NT2/D1 (cell line): Measurements from ENCODE around the gene C1QB.

Experiments used
- DNase-seq: peaks from one replicate; pipeline ENCODE4 v3.0.0-alpha.2; 2011; ENCODE audit warnings: low read depth, low spot score
- H3K27me3 ChIP-seq: 2 replicates; pipeline ENCODE4 v1.6.0; 2011; ENCODE audit warnings: mild to moderate bottlenecking; ENCODE audit not compliant: insufficient read length, insufficient read depth
- H3K36me3 ChIP-seq: 2 replicates; pipeline ENCODE4 v1.6.1; 2011; ENCODE audit warnings: mild to moderate bottlenecking, low read length, mixed read lengths; ENCODE audit not compliant: insufficient read depth, insufficient read length
- H3K4me1 ChIP-seq: 2 replicates; pipeline ENCODE4 v1.5.1; 2011; ENCODE audit not compliant: insufficient read depth, insufficient read length
- H3K4me3 ChIP-seq: 2 replicates; pipeline ENCODE4 v1.5.1; 2011; ENCODE audit warnings: low read depth; ENCODE audit not compliant: insufficient read length
- H3K9ac ChIP-seq: 2 replicates; pipeline ENCODE4 v1.6.0; 2011; ENCODE audit warnings: low read depth; ENCODE audit not compliant: insufficient read length
- H3K9me3 ChIP-seq: 2 replicates; pipeline ENCODE4 v1.5.1; 2011; ENCODE audit warnings: mild to moderate bottlenecking, low read length; ENCODE audit not compliant: insufficient read depth
- SUZ12 ChIP-seq: IDR thresholded peaks from 2 replicates; pipeline ENCODE4 v1.6.1; 2011; ENCODE audit not compliant: insufficient read length, insufficient read depth; ENCODE audit errors: extremely low read depth
- YY1 ChIP-seq: IDR thresholded peaks from 2 replicates; pipeline ENCODE4 v1.6.1; 2011; ENCODE audit not compliant: insufficient read length, insufficient read depth
- ZNF274 ChIP-seq: IDR thresholded peaks from 2 replicates; pipeline ENCODE4 v1.6.1; 2011; ENCODE audit warnings: mild to moderate bottlenecking, low read depth, low read length

The C1QB gene

GRCh38 chr1:22641906-22642636, 11.0 kb upstream of the C1QB start:
- Histone ChIP-seq H3K9ac (peak overlapping the region; percentile 8), H3K36me3 (no peaks in the 10 kb centered on the region), H3K4me1 (peaks cover 7% of the 10 kb centered on the region), H3K9me3 (no peaks in the 10 kb centered on the region), H3K27me3 (peaks cover 14% of the 10 kb centered on the region), H3K4me3 (no peak overlapping the region)
- TF ChIP-seq ZNF274 (no peak), YY1 (no peak), SUZ12 (no peak)
- DNase-seq = peak; percentile 27

- H3K4me3 ChIP-seq = no peak within 1 kb of the TSS
- no peak for DNase-seq
- no peak for TF ChIP-seq ZNF274
- no peak for TF ChIP-seq YY1
- no peak for TF ChIP-seq SUZ12
- peaks cover 14% of the 10 kb centered on the region for H3K27me3 ChIP-seq
- H3K4me1 ChIP-seq = peaks cover 7% of the 10 kb centered on the region
- no peak within 1 kb of the TSS for H3K9ac ChIP-seq
- H3K36me3 ChIP-seq = no peaks in the 10 kb centered on the region
- H3K9me3 ChIP-seq = no peaks in the 10 kb centered on the region
Measured at GRCh38 chr1:22643381-22643780, 9.7 kb upstream of the C1QB start, which contains the start of gene C1QC. Gene C1QC, plus strand, starts transcription at chr1:22643633. Its CDS starts 391 bp downstream, at chr1:22644024.

GRCh38 chr1:22643928-22644327, 9.1 kb upstream of the C1QB start:
- no peak for DNase-seq
- TF ChIP-seq ZNF274 (no peak), YY1 (no peak), SUZ12 (no peak)
- peaks cover 5% of the 10 kb centered on the region for H3K4me1 ChIP-seq
- peaks cover 14% of the 10 kb centered on the region for H3K27me3 ChIP-seq
- H3K4me3 ChIP-seq = no peak overlapping the region
- no peaks in the 10 kb centered on the region for H3K36me3 ChIP-seq
- no peak overlapping the region for H3K9ac ChIP-seq
- no peaks in the 10 kb centered on the region for H3K9me3 ChIP-seq

GRCh38 chr1:22645931-22646330, 7.1 kb upstream of the C1QB start:
- H3K9ac ChIP-seq = no peak overlapping the region
- peaks cover 14% of the 10 kb centered on the region for H3K27me3 ChIP-seq

GRCh38 chr1:22646384-22646783, 6.7 kb upstream of the C1QB start:
- H3K9me3 ChIP-seq = no peaks in the 10 kb centered on the region
- peaks cover 14% of the 10 kb centered on the region for H3K27me3 ChIP-seq
- no peak overlapping the region for H3K4me3 ChIP-seq
- H3K4me1 ChIP-seq = peaks cover 2% of the 10 kb centered on the region
- DNase-seq = no peak
- no peak for TF ChIP-seq YY1
- no peak for TF ChIP-seq SUZ12
- TF ChIP-seq ZNF274 = no peak
- no peak overlapping the region for H3K9ac ChIP-seq
- H3K36me3 ChIP-seq = no peaks in the 10 kb centered on the region

More at GRCh38 chr1:22645931-22646330, 7.1 kb upstream of the C1QB start:
- no peaks in the 10 kb centered on the region for H3K9me3 ChIP-seq
- peaks cover 2% of the 10 kb centered on the region for H3K4me1 ChIP-seq
- H3K4me3 ChIP-seq = no peak overlapping the region
- no peak for TF ChIP-seq SUZ12
- TF ChIP-seq YY1 = no peak
- TF ChIP-seq ZNF274 = no peak
- no peaks in the 10 kb centered on the region for H3K36me3 ChIP-seq
- DNase-seq = no peak

- no peak overlapping the region for H3K4me3 ChIP-seq
- DNase-seq = no peak
- H3K9me3 ChIP-seq = no peaks in the 10 kb centered on the region
- TF ChIP-seq ZNF274 = no peak
- no peak for TF ChIP-seq YY1
- TF ChIP-seq SUZ12 = no peak
- no peaks in the 10 kb centered on the region for H3K4me1 ChIP-seq
- H3K9ac ChIP-seq = no peak overlapping the region
- H3K36me3 ChIP-seq = no peaks in the 10 kb centered on the region
- peaks cover 6% of the 10 kb centered on the region for H3K27me3 ChIP-seq
Measured at GRCh38 chr1:22650089-22650693, 2.8 kb upstream of the C1QB start.

- Histone ChIP-seq H3K27me3 (no peaks in the 10 kb centered on the region), H3K4me3 (no peak overlapping the region), H3K36me3 (no peaks in the 10 kb centered on the region), H3K9me3 (no peaks in the 10 kb centered on the region), H3K9ac (no peak overlapping the region), H3K4me1 (no peaks in the 10 kb centered on the region)
- no peak for DNase-seq
- TF ChIP-seq YY1 (no peak), SUZ12 (no peak), ZNF274 (no peak)
Measured at GRCh38 chr1:22651941-22652856, 837 bp upstream of the C1QB start.
